Endodermal cell (in vitro differentiated cells): ENCODE data around the gene PIGS. TPM values are rescaled to one million over a fixed set of nuclear protein-coding genes. Genes with fewer than 3 reads are reported as not detected.

Source experiments
- DNase-seq: peaks from one replicate; pipeline ENCODE4 v3.0.0-alpha.2; 2017
- H3K27ac ChIP-seq: 2 replicates; pipeline ENCODE4 v1.5.1; 2013; ENCODE audit warnings: mild to moderate bottlenecking, low read depth, low read length, moderate library complexity
- H3K27me3 ChIP-seq: 2 replicates; pipeline ENCODE4 v1.6.1; 2013; ENCODE audit warnings: mild to moderate bottlenecking, low read length, moderate library complexity; ENCODE audit not compliant: insufficient read depth, control insufficient read depth, poor library complexity, severe bottlenecking
- H3K36me3 ChIP-seq: 2 replicates; pipeline ENCODE4 v1.7.0; 2013; ENCODE audit warnings: mild to moderate bottlenecking, low read length, moderate library complexity; ENCODE audit not compliant: control insufficient read depth, insufficient read depth
- H3K4me1 ChIP-seq: one replicate; pipeline ENCODE4 v1.7.0; 2013; ENCODE audit warnings: low read length; ENCODE audit not compliant: control insufficient read depth, insufficient read depth
- H3K4me3 ChIP-seq: 2 replicates; pipeline ENCODE4 v1.5.1; 2013; ENCODE audit warnings: mild to moderate bottlenecking, low read length, moderate library complexity
- H3K9ac ChIP-seq: 2 replicates; pipeline ENCODE4 v1.6.1; 2013; ENCODE audit warnings: mild to moderate bottlenecking, low read length, moderate library complexity; ENCODE audit not compliant: poor library complexity, severe bottlenecking; ENCODE audit errors: extremely low read depth
- H3K9me3 ChIP-seq: 2 replicates; pipeline ENCODE4 v1.6.1; 2013; ENCODE audit warnings: mild to moderate bottlenecking, low read length, moderate library complexity; ENCODE audit not compliant: control insufficient read depth
- H3K27ac Mint-ChIP-seq: 2 replicates; pipeline ENCODE4 v1.8.0; 2020; ENCODE audit warnings: mixed read lengths
- H3K27me3 Mint-ChIP-seq: 2 replicates; pipeline ENCODE4 v1.8.0; 2021; ENCODE audit warnings: mild to moderate bottlenecking, mixed read lengths; ENCODE audit not compliant: insufficient read depth
- H3K36me3 Mint-ChIP-seq: 2 replicates; pipeline ENCODE4 v1.8.0; 2020; ENCODE audit warnings: low read depth, mixed read lengths
- H3K4me1 Mint-ChIP-seq: 2 replicates; pipeline ENCODE4 v1.8.0; 2020; ENCODE audit warnings: mixed read lengths
- H3K4me3 Mint-ChIP-seq: 2 replicates; pipeline ENCODE4 v1.8.0; 2020; ENCODE audit warnings: mild to moderate bottlenecking, moderate library complexity, mixed read lengths
- H3K9me3 Mint-ChIP-seq: 2 replicates; pipeline ENCODE4 v1.8.0; 2020; ENCODE audit warnings: mild to moderate bottlenecking, mixed read lengths
- WGBS, 2 experiments: methylation state at CpG; one replicate each; pipeline versions ENCODE4 v1.1.5 to v1.1.7; 2013; ENCODE audit warnings: missing lambda C conversion rate in 2 of 2, mixed read lengths in 1 of 2; ENCODE audit not compliant: insufficient coverage in 1 of 2, insufficient read length in 1 of 2; 5-methylcytosine and 5-hydroxymethylcytosine counted together
- total RNA-seq, 2 donors: library from RNA; stranded (reverse); fragmentation: NEBNext Ultra II Directional in 1 of 2; extraction: Animal tissue kit (Norgen Biotek cat#: 25700) in 1 of 2; gene quantifications; 2 replicates in 1 of 2; 3 replicates in 1 of 2; pipeline ENCODE4 v1.2.1, GENCODE V29; 2021
- TF ChIP-seq, protein P1 (sequence below): fragments of 200-600 bp; sonication (generic); conservative IDR thresholded peaks from 2 replicates; pipeline ENCODE4 v1.5.0; 2021; ENCODE audit warnings: antibody characterized with exemption, mild to moderate bottlenecking

PIGS gene
- total RNA-seq, 2 donors from 2014 or later = 34.9 to 43.0 TPM

- Mint-ChIP-seq H3K9me3 (no peaks in the 10 kb centered on the region), H3K4me1 (peaks cover 4% of the 10 kb centered on the region), H3K27ac (no peak overlapping the region), H3K27me3 (peaks cover 5% of the 10 kb centered on the region), H3K36me3 (no peaks in the 10 kb centered on the region), H3K4me3 (no peak overlapping the region)
- H3K4me1 ChIP-seq = no peaks in the 10 kb centered on the region
- no peak overlapping the region for H3K27ac ChIP-seq
- TF ChIP-seq, protein P1, sequence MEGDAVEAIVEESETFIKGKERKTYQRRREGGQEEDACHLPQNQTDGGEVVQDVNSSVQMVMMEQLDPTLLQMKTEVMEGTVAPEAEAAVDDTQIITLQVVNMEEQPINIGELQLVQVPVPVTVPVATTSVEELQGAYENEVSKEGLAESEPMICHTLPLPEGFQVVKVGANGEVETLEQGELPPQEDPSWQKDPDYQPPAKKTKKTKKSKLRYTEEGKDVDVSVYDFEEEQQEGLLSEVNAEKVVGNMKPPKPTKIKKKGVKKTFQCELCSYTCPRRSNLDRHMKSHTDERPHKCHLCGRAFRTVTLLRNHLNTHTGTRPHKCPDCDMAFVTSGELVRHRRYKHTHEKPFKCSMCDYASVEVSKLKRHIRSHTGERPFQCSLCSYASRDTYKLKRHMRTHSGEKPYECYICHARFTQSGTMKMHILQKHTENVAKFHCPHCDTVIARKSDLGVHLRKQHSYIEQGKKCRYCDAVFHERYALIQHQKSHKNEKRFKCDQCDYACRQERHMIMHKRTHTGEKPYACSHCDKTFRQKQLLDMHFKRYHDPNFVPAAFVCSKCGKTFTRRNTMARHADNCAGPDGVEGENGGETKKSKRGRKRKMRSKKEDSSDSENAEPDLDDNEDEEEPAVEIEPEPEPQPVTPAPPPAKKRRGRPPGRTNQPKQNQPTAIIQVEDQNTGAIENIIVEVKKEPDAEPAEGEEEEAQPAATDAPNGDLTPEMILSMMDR = no peak
- no peak for DNase-seq
- H3K27me3 ChIP-seq = peaks cover 10% of the 10 kb centered on the region
- H3K36me3 ChIP-seq = no peaks in the 10 kb centered on the region
- WGBS, 2 experiments = 55 to 79% methylated on average over 3 to 9 of the region's 9 CpGs
- no peaks in the 10 kb centered on the region for H3K9me3 ChIP-seq
- H3K4me3 ChIP-seq = no peak overlapping the region
- no peak overlapping the region for H3K9ac ChIP-seq
Measured at GRCh38 chr17:28528327-28529012, 42.9 kb downstream of the PIGS start.

GRCh38 chr17:28527859-28528258 is 43.5 kb downstream of the PIGS start:
- DNase-seq = no peak
- no peaks in the 10 kb centered on the region for H3K9me3 Mint-ChIP-seq
- no peaks in the 10 kb centered on the region for H3K9me3 ChIP-seq
- no peaks in the 10 kb centered on the region for H3K36me3 Mint-ChIP-seq
- H3K36me3 ChIP-seq = no peaks in the 10 kb centered on the region
- TF ChIP-seq, protein P1 = no peak
- H3K27ac ChIP-seq = no peak overlapping the region
- 91% methylated on average over 2 of the region's 2 CpGs; no CpG with 5 or more reads in 1 of the 2 experiments for WGBS, 2 experiments
- no peaks in the 10 kb centered on the region for H3K4me1 ChIP-seq
- H3K4me1 Mint-ChIP-seq = peaks cover 4% of the 10 kb centered on the region
- H3K27ac Mint-ChIP-seq = no peak overlapping the region
- no peak overlapping the region for H3K4me3 Mint-ChIP-seq
- H3K27me3 ChIP-seq = peaks cover 10% of the 10 kb centered on the region
- peaks cover 5% of the 10 kb centered on the region for H3K27me3 Mint-ChIP-seq
- no peak overlapping the region for H3K4me3 ChIP-seq
- H3K9ac ChIP-seq = no peak overlapping the region

GRCh38 chr17:28527181-28527681 is 44.1 kb downstream of the PIGS start:
- H3K4me3 Mint-ChIP-seq = no peak overlapping the region
- H3K27ac ChIP-seq = no peak overlapping the region
- H3K27ac Mint-ChIP-seq = peak overlapping the region; percentile 41

More at GRCh38 chr17:28527181-28527681, 44.1 kb downstream of the PIGS start:
- TF ChIP-seq, protein P1 = no peak
- Histone ChIP-seq H3K36me3 (no peaks in the 10 kb centered on the region), H3K9me3 (no peaks in the 10 kb centered on the region), H3K4me1 (no peaks in the 10 kb centered on the region), H3K4me3 (no peak overlapping the region), H3K9ac (no peak overlapping the region), H3K27me3 (peaks cover 10% of the 10 kb centered on the region)
- WGBS, 2 experiments = 95% methylated on average over 2 of the region's 2 CpGs; no CpG with 5 or more reads in 1 of the 2 experiments
- H3K4me1 Mint-ChIP-seq = peaks cover 4% of the 10 kb centered on the region
- H3K9me3 Mint-ChIP-seq = no peaks in the 10 kb centered on the region
- H3K27me3 Mint-ChIP-seq = peaks cover 5% of the 10 kb centered on the region
- no peaks in the 10 kb centered on the region for H3K36me3 Mint-ChIP-seq
- DNase-seq = no peak
